RWPE1 (cell line): Measurements from ENCODE around the gene SH3BP2.
A peak's percentile ranks its signal among the peaks of the same experiment; 100 is the strongest.

Experiments
- CTCF ChIA-PET: fragments of 350-600 bp; sonication (Branson Sonifier 250); formaldehyde crosslinking; extraction: SDS; loops from one replicate; lab custom pipeline; 2021; lab: Yijun Ruan, JAX
- POLR2A ChIA-PET: fragments of 400-600 bp; formaldehyde crosslinking; extraction: SDS; loops from one replicate; lab custom pipeline; 2020; ENCODE audit warnings: antibody characterized with exemption; ENCODE audit not compliant: low non-redundant PET; lab: Yijun Ruan, JAX
- DNase-seq: peaks from one replicate; pipeline ENCODE4 v3.0.0; 2012; ENCODE audit warnings: low spot score
- H3K27ac ChIP-seq: fragments of 450-650 bp; 2 replicates; pipeline ENCODE4 v1.5.1; 2017
- TF ChIP-seq, protein P1 (sequence below): fragments of 450-650 bp; conservative IDR thresholded peaks from 2 replicates; pipeline ENCODE4 v1.5.1; 2017; ENCODE audit warnings: low read depth, mild to moderate bottlenecking

The SH3BP2 gene

GRCh38 chr4:2809610-2810180 is 16.8 kb downstream of the SH3BP2 start:
- TF ChIP-seq, protein P1, sequence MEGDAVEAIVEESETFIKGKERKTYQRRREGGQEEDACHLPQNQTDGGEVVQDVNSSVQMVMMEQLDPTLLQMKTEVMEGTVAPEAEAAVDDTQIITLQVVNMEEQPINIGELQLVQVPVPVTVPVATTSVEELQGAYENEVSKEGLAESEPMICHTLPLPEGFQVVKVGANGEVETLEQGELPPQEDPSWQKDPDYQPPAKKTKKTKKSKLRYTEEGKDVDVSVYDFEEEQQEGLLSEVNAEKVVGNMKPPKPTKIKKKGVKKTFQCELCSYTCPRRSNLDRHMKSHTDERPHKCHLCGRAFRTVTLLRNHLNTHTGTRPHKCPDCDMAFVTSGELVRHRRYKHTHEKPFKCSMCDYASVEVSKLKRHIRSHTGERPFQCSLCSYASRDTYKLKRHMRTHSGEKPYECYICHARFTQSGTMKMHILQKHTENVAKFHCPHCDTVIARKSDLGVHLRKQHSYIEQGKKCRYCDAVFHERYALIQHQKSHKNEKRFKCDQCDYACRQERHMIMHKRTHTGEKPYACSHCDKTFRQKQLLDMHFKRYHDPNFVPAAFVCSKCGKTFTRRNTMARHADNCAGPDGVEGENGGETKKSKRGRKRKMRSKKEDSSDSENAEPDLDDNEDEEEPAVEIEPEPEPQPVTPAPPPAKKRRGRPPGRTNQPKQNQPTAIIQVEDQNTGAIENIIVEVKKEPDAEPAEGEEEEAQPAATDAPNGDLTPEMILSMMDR: no peak
- POLR2A ChIA-PET: no interaction called here
- CTCF ChIA-PET: no interaction called here
- DNase-seq: no peak
- peak overlapping the region; percentile 61 for H3K27ac ChIP-seq

DNA sequence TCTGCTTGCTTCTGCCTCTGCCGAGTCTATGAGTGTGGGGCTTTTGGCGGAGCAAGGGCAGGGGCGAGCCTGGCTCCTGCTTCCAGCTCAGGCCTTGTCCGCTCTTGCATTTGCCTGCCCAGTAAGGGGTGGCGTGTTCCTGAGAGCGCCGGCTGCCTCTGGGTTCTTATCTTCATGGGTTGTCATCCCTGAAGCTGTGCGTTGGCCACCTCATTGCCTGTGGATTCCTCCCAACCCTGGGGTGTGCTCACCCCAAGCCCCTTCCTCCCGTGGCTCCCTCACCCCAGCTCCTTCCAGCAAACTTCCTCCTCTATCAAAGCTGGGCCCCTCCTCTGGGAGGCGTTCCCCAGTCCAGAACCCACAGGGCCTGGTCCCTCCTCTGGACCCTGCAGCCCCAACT is 17.5 kb downstream of the SH3BP2 start:
- no peak for DNase-seq
- TF ChIP-seq, protein P1: no peak
- peak overlapping the region; percentile 61 for H3K27ac ChIP-seq
- CTCF ChIA-PET: no interaction called here
- POLR2A ChIA-PET: no interaction called here

- no peak for DNase-seq
- POLR2A ChIA-PET: interaction anchor here (0.7 kb wide), 1 partner anchor 52 kb away, joined by 3 read pairs; no protein-coding TSS in a partner anchor
- CTCF ChIA-PET: no interaction called here
- H3K27ac ChIP-seq: peak overlapping the region; percentile 61
- TF ChIP-seq, protein P1: no peak
These were observed 19.1 kb downstream of the SH3BP2 start for GRCh38 chr4:2811830-2812611.

GRCh38 chr4:2812612-2813354 is 19.9 kb downstream of the SH3BP2 start:
- DNase-seq: no peak
- ChIA-PET CTCF (no interaction called here), POLR2A (interaction anchor here (0.7 kb wide), 1 partner anchor 53 kb away, joined by 3 read pairs; no protein-coding TSS in a partner anchor)
- peak overlapping the region; percentile 61 for H3K27ac ChIP-seq
- TF ChIP-seq, protein P1: no peak

DNA sequence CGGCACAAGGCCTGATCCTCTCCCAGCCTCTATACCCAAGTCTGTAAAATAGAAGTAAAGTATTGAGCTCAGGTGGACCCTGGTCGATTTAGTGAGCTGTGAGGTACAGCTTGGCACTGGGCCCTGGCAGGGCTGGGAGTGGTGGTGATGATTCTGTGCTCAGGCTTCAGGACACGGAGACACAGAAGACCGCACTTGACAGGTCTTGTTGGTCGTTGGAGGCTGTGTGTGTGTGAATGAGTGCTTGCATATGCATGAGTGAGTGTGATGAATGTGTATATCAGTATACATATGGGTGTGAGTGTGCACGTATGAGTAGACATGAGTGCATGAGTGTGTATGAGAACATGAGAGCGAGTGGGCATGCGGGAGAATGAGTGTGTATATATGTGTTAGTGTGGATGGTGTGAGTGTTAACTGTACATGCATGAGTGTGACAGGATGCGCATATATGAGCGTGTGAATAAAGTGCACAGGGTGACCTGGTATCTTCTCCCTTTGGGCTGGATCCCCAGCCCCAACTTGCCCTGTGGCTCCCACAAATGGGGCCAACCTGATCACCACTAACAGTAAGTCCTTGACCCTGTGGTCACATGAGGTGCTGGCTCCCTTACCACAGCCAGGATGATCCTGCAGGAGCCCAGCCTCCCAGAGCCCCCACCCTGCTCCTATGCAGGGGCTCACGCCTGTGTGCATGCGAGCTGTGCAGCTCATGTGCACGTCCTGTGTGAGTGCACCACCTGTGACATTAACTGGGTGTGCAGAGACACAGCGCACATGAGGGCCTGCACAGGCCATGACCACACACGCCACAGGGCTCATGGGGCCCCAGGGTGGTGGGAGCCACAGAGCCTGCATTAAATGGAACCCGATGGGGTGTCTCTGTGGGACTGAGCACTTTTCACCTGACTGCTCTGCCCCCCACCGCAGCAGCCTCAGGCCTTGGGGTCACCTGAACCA is 20.8 kb downstream of the SH3BP2 start:
- CTCF ChIA-PET: no interaction called here
- peak overlapping the region; percentile 61 for H3K27ac ChIP-seq
- no peak for DNase-seq
- POLR2A ChIA-PET: no interaction called here
- TF ChIP-seq, protein P1: no peak
